GM10248 (cell line): Measurements from ENCODE around the gene NECAB3.

Experiments
- CTCF ChIA-PET: fragments of 300-600 bp; sonication (Branson Sonifier 250); formaldehyde crosslinking; extraction: SDS; loops from one replicate; lab custom pipeline; 2021; ENCODE audit warnings: antibody characterized with exemption; lab: Yijun Ruan, JAX
- POLR2A ChIA-PET: fragments of 350-650 bp; sonication (Branson Sonifier 250); formaldehyde crosslinking; extraction: SDS; loops from one replicate; lab custom pipeline; 2020; ENCODE audit warnings: antibody characterized with exemption; lab: Yijun Ruan, JAX
- DNase-seq: peaks from one replicate; pipeline ENCODE4 v3.0.0; 2012; ENCODE audit errors: extremely low spot score
- CTCF ChIP-seq: IDR thresholded peaks from 2 replicates; pipeline ENCODE4 v1.5.1; 2012; ENCODE audit warnings: mild to moderate bottlenecking, low read depth; ENCODE audit errors: extremely low read depth, missing control alignments, control extremely low read depth

NECAB3 gene

DNA sequence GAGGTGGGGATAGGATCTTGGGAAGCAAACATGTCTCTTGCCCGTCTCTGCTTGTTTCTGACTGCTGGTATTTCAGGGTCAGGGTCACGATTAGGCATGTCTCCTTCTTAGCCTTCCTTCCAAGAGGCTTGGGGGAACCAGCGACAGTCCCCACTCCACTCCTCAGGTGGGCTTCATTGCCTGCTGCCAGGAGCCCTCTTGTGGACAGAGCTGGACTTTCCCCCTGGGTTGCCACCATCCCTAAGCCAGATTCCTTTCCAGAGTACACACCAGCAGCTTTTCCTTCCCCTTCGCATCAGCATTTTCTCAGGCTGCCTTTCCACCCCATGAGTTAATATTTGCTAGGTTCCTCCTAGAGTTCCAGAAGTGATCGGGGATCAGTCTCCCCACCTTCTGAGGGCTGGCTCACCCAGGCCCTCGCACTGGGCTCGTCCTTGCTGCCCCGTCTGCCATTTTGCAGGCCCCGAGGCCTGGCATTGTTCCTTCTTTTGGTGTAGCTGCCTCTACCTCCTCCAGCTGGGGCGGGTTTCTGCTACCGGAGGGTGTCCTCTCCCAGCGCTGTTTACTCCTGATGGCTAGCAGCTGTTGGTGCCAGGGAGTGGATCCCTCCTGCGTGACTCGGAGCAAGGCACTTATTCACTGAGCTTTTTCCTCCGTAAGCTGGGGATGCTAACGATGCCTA is 20.9 kb downstream of the NECAB3 start:
- DNase-seq: peak; percentile 79
- ChIA-PET POLR2A (interaction anchor here (3.3 kb wide), 1 partner anchor 10 kb away, joined by 12 read pairs; no protein-coding TSS in a partner anchor), CTCF (interaction anchor here (0.8 to 5.4 kb wide), 15 partner anchors 8 to 210 kb away, joined by 3 to 31 read pairs (median 5); partner anchors contain the start of genes ACTL10, C20orf144 and SNTA1)
- peak; percentile 73 for TF ChIP-seq CTCF

DNA sequence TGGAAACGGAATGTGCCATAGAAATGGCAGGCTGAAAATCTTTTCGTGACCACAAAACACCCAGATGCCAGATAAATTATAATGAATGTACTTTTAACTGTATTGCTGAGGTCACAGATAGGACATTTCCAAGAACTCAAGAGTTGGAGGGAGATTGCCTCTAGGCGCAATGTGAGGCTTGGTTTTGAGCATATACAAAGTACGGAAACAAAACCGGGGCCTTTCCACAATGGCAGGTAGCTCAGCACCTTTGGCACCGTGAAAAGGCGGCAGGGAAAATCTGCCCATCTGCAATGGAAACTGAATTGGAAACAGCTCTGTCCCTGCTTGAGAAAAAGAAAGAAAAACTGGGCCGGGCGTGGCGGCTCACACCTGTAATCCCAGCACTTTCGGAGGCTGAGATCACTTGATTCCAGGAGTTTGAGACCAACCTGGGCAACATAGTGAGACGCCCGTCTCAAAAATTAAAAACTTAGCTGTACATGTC is 22.6 kb downstream of the NECAB3 start:
- no peak for TF ChIP-seq CTCF
- ChIA-PET POLR2A (no interaction called here), CTCF (interaction anchor here (1.2 to 5.4 kb wide), 5 partner anchors 9 to 58 kb away, joined by 3 to 31 read pairs (median 13); partner anchors contain the start of genes ACTL10 and C20orf144)

GRCh38 chr20:33650753-33651561 is 23.3 kb downstream of the NECAB3 start:
- CTCF ChIA-PET: interaction anchor here (1.2 to 5.4 kb wide), 5 partner anchors 8 to 57 kb away, joined by 3 to 31 read pairs (median 13); partner anchors contain the start of genes ACTL10 and C20orf144
- DNase-seq: no peak
- TF ChIP-seq CTCF: no peak
- POLR2A ChIA-PET: no interaction called here

More for the DNA sequence above, 22.6 kb downstream of the NECAB3 start:
- DNase-seq: no peak

DNA sequence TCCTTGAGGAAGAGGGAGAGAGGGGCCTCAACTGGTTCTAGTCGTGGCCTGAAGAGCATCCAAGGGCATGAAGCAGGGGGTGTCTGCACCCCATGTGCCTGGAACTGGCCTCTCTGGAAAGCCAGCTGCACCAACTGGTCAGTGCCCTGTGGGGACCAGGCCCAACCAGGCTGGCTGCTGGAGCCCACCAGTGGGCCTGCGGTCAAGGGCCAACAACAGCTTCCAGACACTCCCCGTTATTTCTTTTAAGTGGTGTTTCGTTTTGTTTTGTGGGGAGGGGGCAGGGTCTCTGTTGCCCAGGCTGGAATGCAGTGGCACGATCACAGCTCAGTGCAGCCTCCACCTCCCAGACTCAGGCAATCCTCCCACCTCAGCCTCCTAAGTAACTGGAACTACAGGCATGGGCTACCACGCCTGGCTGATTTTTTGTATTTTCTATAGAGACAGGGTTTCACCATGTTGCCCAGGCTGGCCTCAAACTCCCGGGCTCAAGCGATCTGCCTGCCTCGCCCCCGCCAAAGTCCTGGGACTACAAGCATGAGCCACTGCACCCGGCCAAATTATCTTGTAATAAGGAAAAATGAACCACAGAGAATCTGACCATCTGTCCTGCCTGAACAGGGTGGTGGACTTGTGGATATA is 24.0 kb downstream of the NECAB3 start:
- DNase-seq: no peak
- ChIA-PET POLR2A (interaction anchor here (1.1 kb wide), 1 partner anchor 16 kb away, joined by 3 read pairs; the partner anchor contains the start of gene ACTL10), CTCF (interaction anchor here (1.2 to 1.4 kb wide), 2 partner anchors 11 to 57 kb away, joined by 3 read pairs; no protein-coding TSS in a partner anchor)
- TF ChIP-seq CTCF: no peak

DNA sequence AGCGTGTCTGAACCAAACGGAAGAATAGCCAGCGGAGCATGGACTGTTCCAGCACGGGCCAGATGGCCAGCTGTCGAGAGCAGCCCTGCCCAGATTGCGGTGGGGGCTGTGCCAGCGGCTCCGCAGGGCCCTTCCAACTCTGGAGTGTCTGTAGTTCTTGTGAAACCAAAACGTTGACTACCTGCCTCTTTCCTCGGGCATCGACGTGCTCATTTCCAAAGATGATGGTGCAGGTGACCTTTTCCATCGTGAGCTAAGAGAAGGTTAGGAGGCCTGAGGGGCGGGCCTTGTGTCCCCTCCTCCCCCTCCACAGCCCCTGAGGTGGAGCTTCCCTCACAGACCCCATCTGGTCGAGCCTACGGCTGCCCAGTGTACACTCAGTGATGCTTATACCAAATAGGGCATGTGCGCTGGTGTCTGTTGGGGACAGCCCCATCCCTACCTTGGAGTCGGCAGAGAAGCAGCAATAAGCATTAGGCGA is 25.0 kb downstream of the NECAB3 start:
- POLR2A ChIA-PET: interaction anchor here (1.1 kb wide), 1 partner anchor 17 kb away, joined by 3 read pairs; the partner anchor contains the start of gene ACTL10
- CTCF ChIA-PET: interaction anchor here (1.1 to 1.7 kb wide), 3 partner anchors 9 to 46 kb away, joined by 3 read pairs; no protein-coding TSS in a partner anchor
- no peak for TF ChIP-seq CTCF
- no peak for DNase-seq
